BE2C (cell line): ENCODE data around the gene PPP2R3C.

ENCODE experiments used
- DNase-seq: peaks from one replicate; pipeline ENCODE4 v3.0.0-alpha.2; 2020
- H3K27me3 ChIP-seq: fragments of 250-450 bp; sonication (Bioruptor Pico); 2 replicates; pipeline ENCODE4 v1.5.1; 2020; ENCODE audit warnings: mild to moderate bottlenecking
- H3K36me3 ChIP-seq: fragments of 250-450 bp; sonication (Bioruptor Pico); 2 replicates; pipeline ENCODE4 v1.5.1; 2020; ENCODE audit warnings: mild to moderate bottlenecking
- H3K4me1 ChIP-seq: fragments of 250-450 bp; sonication (Bioruptor Pico); 2 replicates; pipeline ENCODE4 v1.5.1; 2020
- H3K4me3 ChIP-seq: 2 replicates; pipeline ENCODE4 v1.5.1; 2011; ENCODE audit warnings: low read depth, low read length
- H3K9me3 ChIP-seq: fragments of 250-450 bp; sonication (Bioruptor Pico); 2 replicates; pipeline ENCODE4 v1.5.1; 2020
- CTCF ChIP-seq: IDR thresholded peaks from 2 replicates; pipeline ENCODE4 v1.5.1; 2012; ENCODE audit warnings: mild to moderate bottlenecking, low read depth, low read length

The PPP2R3C gene

GRCh38 chr14:35147711-35148110, 25.9 kb upstream of the PPP2R3C start:
- H3K36me3 ChIP-seq: 0 out of 2 replicates have a peak, but pooled peaks cover 2% of the 10 kb centered on the region
- no peaks in the 10 kb centered on the region for H3K27me3 ChIP-seq
- TF ChIP-seq CTCF: no peak
- no peak overlapping the region for H3K4me3 ChIP-seq
- H3K4me1 ChIP-seq: no peaks in the 10 kb centered on the region
- DNase-seq: no peak
- no peaks in the 10 kb centered on the region for H3K9me3 ChIP-seq

GRCh38 chr14:35147186-35147585, 25.4 kb upstream of the PPP2R3C start:
- no peak for DNase-seq
- no peaks in the 10 kb centered on the region for H3K9me3 ChIP-seq
- H3K36me3 ChIP-seq: 0 out of 2 replicates have a peak, but pooled peaks cover 2% of the 10 kb centered on the region
- no peak overlapping the region for H3K4me3 ChIP-seq
- H3K4me1 ChIP-seq: no peaks in the 10 kb centered on the region
- TF ChIP-seq CTCF: no peak
- no peaks in the 10 kb centered on the region for H3K27me3 ChIP-seq

- Histone ChIP-seq H3K36me3 (0 out of 2 replicates have a peak, but pooled peaks cover 2% of the 10 kb centered on the region), H3K4me3 (no peak overlapping the region), H3K9me3 (no peaks in the 10 kb centered on the region), H3K27me3 (no peaks in the 10 kb centered on the region), H3K4me1 (no peaks in the 10 kb centered on the region)
- DNase-seq: no peak
- no peak for TF ChIP-seq CTCF
Observed at GRCh38 chr14:35146711-35147149, 24.9 kb upstream of the PPP2R3C start.

- no peaks in the 10 kb centered on the region for H3K36me3 ChIP-seq
- no peaks in the 10 kb centered on the region for H3K9me3 ChIP-seq
- no peak overlapping the region for H3K4me3 ChIP-seq
- H3K4me1 ChIP-seq: no peaks in the 10 kb centered on the region
- TF ChIP-seq CTCF: no peak
- no peak for DNase-seq
- no peaks in the 10 kb centered on the region for H3K27me3 ChIP-seq
Observed at GRCh38 chr14:35144029-35144428, 22.2 kb upstream of the PPP2R3C start.

GRCh38 chr14:35140718-35141581, 19.2 kb upstream of the PPP2R3C start:
- no peak for DNase-seq
- peak; percentile 22; the same call in 1 of the 2 replicates for TF ChIP-seq CTCF
- Histone ChIP-seq H3K27me3 (no peaks in the 10 kb centered on the region), H3K4me3 (no peak overlapping the region), H3K9me3 (no peaks in the 10 kb centered on the region), H3K36me3 (no peaks in the 10 kb centered on the region), H3K4me1 (no peaks in the 10 kb centered on the region)

- H3K4me1 ChIP-seq: no peaks in the 10 kb centered on the region
Observed at GRCh38 chr14:35138585-35138984, 16.8 kb upstream of the PPP2R3C start.

More at GRCh38 chr14:35138585-35138984, 16.8 kb upstream of the PPP2R3C start:
- Histone ChIP-seq H3K4me3 (no peak overlapping the region), H3K9me3 (no peaks in the 10 kb centered on the region), H3K27me3 (no peaks in the 10 kb centered on the region), H3K36me3 (peaks cover 15% of the 10 kb centered on the region)
- DNase-seq: no peak
- TF ChIP-seq CTCF: no peak
